ENCODE data around the gene C5orf52.
"Not testable (repeated sequence)": the region's sequence is repeated elsewhere in the genome, so short reads cannot be mapped to it uniquely, and the experiment has no call there.

C5orf52 gene

DNA sequence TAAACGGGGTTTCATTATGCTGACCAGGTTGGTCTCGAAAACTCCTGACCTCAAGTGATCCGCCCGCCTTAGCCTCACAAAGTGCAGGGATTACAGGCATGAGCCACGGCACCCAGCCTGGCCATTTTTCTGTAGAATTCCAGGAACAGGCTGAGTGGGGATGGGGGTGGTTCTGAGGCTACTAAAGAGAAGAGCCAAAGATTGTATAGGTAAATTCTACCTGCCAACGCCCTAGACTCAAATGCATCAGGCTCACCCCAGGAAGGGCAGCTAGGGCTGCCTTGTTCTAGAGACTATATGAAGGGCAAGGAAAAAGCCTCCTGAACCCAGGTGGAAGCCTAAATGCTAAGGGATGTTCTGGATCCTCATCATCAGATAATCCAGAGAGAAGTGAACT lies 1.6 kb upstream of the C5orf52 start:
- H3K36me3 ChIP-seq (ENCODE audit: control insufficient read depth, low read length) = no peaks in the 10 kb centered on the region
- TF ChIP-seq, protein P1, sequence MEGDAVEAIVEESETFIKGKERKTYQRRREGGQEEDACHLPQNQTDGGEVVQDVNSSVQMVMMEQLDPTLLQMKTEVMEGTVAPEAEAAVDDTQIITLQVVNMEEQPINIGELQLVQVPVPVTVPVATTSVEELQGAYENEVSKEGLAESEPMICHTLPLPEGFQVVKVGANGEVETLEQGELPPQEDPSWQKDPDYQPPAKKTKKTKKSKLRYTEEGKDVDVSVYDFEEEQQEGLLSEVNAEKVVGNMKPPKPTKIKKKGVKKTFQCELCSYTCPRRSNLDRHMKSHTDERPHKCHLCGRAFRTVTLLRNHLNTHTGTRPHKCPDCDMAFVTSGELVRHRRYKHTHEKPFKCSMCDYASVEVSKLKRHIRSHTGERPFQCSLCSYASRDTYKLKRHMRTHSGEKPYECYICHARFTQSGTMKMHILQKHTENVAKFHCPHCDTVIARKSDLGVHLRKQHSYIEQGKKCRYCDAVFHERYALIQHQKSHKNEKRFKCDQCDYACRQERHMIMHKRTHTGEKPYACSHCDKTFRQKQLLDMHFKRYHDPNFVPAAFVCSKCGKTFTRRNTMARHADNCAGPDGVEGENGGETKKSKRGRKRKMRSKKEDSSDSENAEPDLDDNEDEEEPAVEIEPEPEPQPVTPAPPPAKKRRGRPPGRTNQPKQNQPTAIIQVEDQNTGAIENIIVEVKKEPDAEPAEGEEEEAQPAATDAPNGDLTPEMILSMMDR (IDR thresholded peaks at IDR 0.05; ENCODE audit: low read depth, low read length, poor library complexity, severe bottlenecking) = no peak
- TF ChIP-seq EZH2phosphoT487 (IDR thresholded peaks at IDR 0.05; ENCODE audit: borderline replicate concordance, low read length) = no peak
- peak overlapping the region; percentile 61 for H3K4me2 ChIP-seq (ENCODE audit: low read length)
- 0 out of 2 replicates have a peak overlapping the region, but pooled peaks have one; percentile 34 for H3K27ac ChIP-seq (ENCODE audit: low read depth, low read length)
- no peaks in the 10 kb centered on the region for H3K79me2 ChIP-seq (ENCODE audit: control insufficient read depth, low read length)
- peaks cover 29% of the 10 kb centered on the region for H3K4me1 ChIP-seq (ENCODE audit: control insufficient read depth, low read length)
- peak overlapping the region; percentile 69 for H3K4me3 ChIP-seq (ENCODE audit: low read length)
- H3K9me3 ChIP-seq (ENCODE audit: control insufficient read depth, insufficient read depth, low read length) = no peaks in the 10 kb centered on the region
- H3K27me3 ChIP-seq (ENCODE audit: control insufficient read depth, low read length) = no peaks in the 10 kb centered on the region
- H4K20me1 ChIP-seq (ENCODE audit: control insufficient read depth, insufficient read depth, low read depth, low read length) = no peaks in the 10 kb centered on the region
- 0 out of 2 replicates have a peak, but pooled peaks cover 8% of the 10 kb centered on the region for H3F3A ChIP-seq (ENCODE audit: control insufficient read depth, insufficient read depth)
- no peaks in the 10 kb centered on the region for H3K9me2 ChIP-seq (replicated peaks; ENCODE audit: control insufficient read depth, low read length)

DNA sequence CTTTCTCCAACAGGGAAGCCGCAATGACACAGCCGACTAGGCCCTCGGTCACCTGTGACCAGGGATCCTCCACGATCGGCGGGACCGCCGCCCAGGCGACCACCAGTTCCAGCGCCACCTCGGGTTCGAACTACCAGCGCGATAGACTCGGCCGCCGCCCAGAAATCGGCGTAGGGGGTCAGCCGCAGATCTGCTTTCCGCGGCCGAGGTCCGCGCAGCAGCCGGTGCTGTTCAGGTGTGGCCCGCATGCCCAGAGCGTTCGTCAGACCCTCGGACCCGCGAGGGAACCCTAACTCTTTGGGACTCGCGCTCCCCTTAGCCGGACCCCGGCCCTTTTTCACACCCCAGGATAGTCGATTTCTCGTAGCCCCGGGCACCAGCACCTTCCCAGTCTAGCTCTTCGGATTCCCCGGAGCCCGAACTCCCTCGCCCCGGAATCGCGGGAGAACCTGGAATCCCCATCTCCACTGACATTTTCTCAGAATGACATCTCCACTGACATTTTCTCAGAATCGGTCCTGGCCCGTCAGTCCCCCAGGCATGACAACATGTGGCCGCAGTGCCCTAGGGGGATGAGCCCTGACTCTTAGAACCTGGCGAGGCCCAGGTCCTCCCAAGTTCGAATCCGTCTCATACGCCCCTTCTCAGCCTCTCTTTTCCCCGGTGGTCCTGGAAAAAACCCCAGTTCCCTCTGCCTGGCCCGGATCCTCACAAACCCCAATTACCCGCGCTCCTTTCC lies 428 bp downstream of the C5orf52 start:
- peak overlapping the region; percentile 69 for H3K4me3 ChIP-seq (ENCODE audit: low read length)
- H3K9me3 ChIP-seq (ENCODE audit: control insufficient read depth, insufficient read depth, low read length) = no peaks in the 10 kb centered on the region
- H3K9me2 ChIP-seq (replicated peaks; ENCODE audit: control insufficient read depth, low read length) = no peaks in the 10 kb centered on the region
- H3F3A ChIP-seq (ENCODE audit: control insufficient read depth, insufficient read depth) = 0 out of 2 replicates have a peak, but pooled peaks cover 8% of the 10 kb centered on the region
- no peaks in the 10 kb centered on the region for H4K20me1 ChIP-seq (ENCODE audit: control insufficient read depth, insufficient read depth, low read depth, low read length)
- peaks cover 29% of the 10 kb centered on the region for H3K4me1 ChIP-seq (ENCODE audit: control insufficient read depth, low read length)
- H3K36me3 ChIP-seq (ENCODE audit: control insufficient read depth, low read length) = no peaks in the 10 kb centered on the region
- H3K27ac ChIP-seq (ENCODE audit: low read depth, low read length) = no peak overlapping the region
- no peaks in the 10 kb centered on the region for H3K27me3 ChIP-seq (ENCODE audit: control insufficient read depth, low read length)
- no peaks in the 10 kb centered on the region for H3K79me2 ChIP-seq (ENCODE audit: control insufficient read depth, low read length)
- peak overlapping the region; percentile 61 for H3K4me2 ChIP-seq (ENCODE audit: low read length)
- TF ChIP-seq EZH2phosphoT487 (IDR thresholded peaks at IDR 0.05; ENCODE audit: borderline replicate concordance, low read length) = no peak
- TF ChIP-seq, protein P1 (IDR thresholded peaks at IDR 0.05; ENCODE audit: low read depth, low read length, poor library complexity, severe bottlenecking) = no peak

DNA sequence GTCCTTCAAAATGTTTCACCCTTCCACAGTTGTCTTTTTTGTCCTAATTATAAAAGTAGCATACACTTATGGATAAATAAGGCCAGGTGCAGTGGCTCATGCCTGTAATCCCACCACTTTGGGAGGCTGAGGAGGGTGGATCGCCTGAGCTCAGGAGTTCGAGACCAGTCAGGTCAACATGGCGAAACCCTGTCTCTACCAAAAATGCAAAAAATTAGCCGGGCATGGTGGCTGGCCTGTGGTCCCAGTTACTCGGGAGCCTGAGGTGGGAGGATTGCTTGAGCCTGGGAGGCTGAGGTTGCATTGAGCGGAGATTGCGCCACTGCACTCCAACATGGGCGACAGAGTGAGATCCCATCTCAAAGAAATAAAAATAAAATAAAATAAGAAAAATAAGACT lies 1.6 kb downstream of the C5orf52 start:
- no peaks in the 10 kb centered on the region for H4K20me1 ChIP-seq (ENCODE audit: control insufficient read depth, insufficient read depth, low read depth, low read length)

DNA sequence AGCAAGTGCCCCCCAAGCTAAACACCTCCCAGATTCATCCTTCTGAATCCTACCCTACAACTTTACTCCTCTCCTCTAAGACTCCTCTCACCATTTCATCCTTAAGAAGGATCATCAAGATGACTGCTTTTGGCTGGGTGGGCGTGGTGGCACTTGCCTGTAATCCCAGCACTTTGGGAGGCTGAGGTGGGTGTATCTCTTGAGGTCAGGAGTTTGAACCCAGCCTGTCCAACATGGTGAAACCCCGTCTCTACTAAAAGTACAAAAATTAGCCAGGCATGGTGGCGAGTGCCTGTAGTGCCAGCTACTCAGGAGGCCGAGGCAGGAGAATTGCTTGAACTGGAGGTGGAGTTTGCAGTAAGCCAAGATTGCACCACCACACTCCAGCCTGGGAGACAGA lies 3.0 kb downstream of the C5orf52 start:
- H3K4me2 ChIP-seq (ENCODE audit: low read length); H3K27me3 ChIP-seq (ENCODE audit: control insufficient read depth, low read length); H3K79me2 ChIP-seq (ENCODE audit: control insufficient read depth, low read length); H3K9me2 ChIP-seq (replicated peaks; ENCODE audit: control insufficient read depth, low read length); H3K27ac ChIP-seq (ENCODE audit: low read depth, low read length); H3F3A ChIP-seq (ENCODE audit: control insufficient read depth, insufficient read depth); H3K36me3 ChIP-seq (ENCODE audit: control insufficient read depth, low read length); H3K4me3 ChIP-seq (ENCODE audit: low read length); H3K9me3 ChIP-seq (ENCODE audit: control insufficient read depth, insufficient read depth, low read length); H4K20me1 ChIP-seq (ENCODE audit: control insufficient read depth, insufficient read depth, low read depth, low read length): not testable (repeated sequence)
- H3K4me1 ChIP-seq (ENCODE audit: control insufficient read depth, low read length) = peaks cover 22% of the 10 kb centered on the region

More for the DNA sequence above, 1.6 kb downstream of the C5orf52 start:
- 0 out of 2 replicates have a peak, but pooled peaks cover 8% of the 10 kb centered on the region for H3F3A ChIP-seq (ENCODE audit: control insufficient read depth, insufficient read depth)
- no peaks in the 10 kb centered on the region for H3K79me2 ChIP-seq (ENCODE audit: control insufficient read depth, low read length)
- H3K4me3 ChIP-seq (ENCODE audit: low read length) = no peak overlapping the region
- no peaks in the 10 kb centered on the region for H3K27me3 ChIP-seq (ENCODE audit: control insufficient read depth, low read length)
- H3K4me1 ChIP-seq (ENCODE audit: control insufficient read depth, low read length) = peaks cover 29% of the 10 kb centered on the region
- TF ChIP-seq, protein P1 (IDR thresholded peaks at IDR 0.05; ENCODE audit: low read depth, low read length, poor library complexity, severe bottlenecking) = no peak
- TF ChIP-seq EZH2phosphoT487 (IDR thresholded peaks at IDR 0.05; ENCODE audit: borderline replicate concordance, low read length) = no peak
- H3K9me2 ChIP-seq (replicated peaks; ENCODE audit: control insufficient read depth, low read length) = no peaks in the 10 kb centered on the region
- H3K36me3 ChIP-seq (ENCODE audit: control insufficient read depth, low read length) = no peaks in the 10 kb centered on the region
- no peak overlapping the region for H3K4me2 ChIP-seq (ENCODE audit: low read length)
- no peaks in the 10 kb centered on the region for H3K9me3 ChIP-seq (ENCODE audit: control insufficient read depth, insufficient read depth, low read length)
- no peak overlapping the region for H3K27ac ChIP-seq (ENCODE audit: low read depth, low read length)
